ENCODE data around the gene ZNG1A. TPM values are rescaled to one million over a fixed set of nuclear protein-coding genes. Genes with fewer than 3 reads are reported as not detected.
"Not testable (repeated sequence)": the region's sequence is repeated elsewhere in the genome, so short reads cannot be mapped to it uniquely, and the experiment has no call there.

ZNG1A gene
- total RNA-seq, 1 donor from 2014 or later = 33.3 TPM

GRCh38 chr9:87860-88259, 91.0 kb downstream of the ZNG1A start:
- not testable (repeated sequence) for H3K27me3 ChIP-seq (ENCODE audit: control insufficient read depth, insufficient read depth, low read length); DNase-seq (ENCODE audit: low read depth); H3K4me3 ChIP-seq (ENCODE audit: low read depth, low read length); H3K36me3 ChIP-seq (ENCODE audit: control insufficient read depth, insufficient read depth, low read length)

GRCh38 chr9:87105-87504, 91.8 kb downstream of the ZNG1A start:
- H3K4me3 ChIP-seq (ENCODE audit: low read depth, low read length); H3K27me3 ChIP-seq (ENCODE audit: control insufficient read depth, insufficient read depth, low read length); H3K36me3 ChIP-seq (ENCODE audit: control insufficient read depth, insufficient read depth, low read length); DNase-seq (ENCODE audit: low read depth): not testable (repeated sequence)

- not testable (repeated sequence) for H3K36me3 ChIP-seq (ENCODE audit: control insufficient read depth, insufficient read depth, low read length); H3K27me3 ChIP-seq (ENCODE audit: control insufficient read depth, insufficient read depth, low read length); H3K4me3 ChIP-seq (ENCODE audit: low read depth, low read length); DNase-seq (ENCODE audit: low read depth)
Observed at GRCh38 chr9:86697-87096, 92.2 kb downstream of the ZNG1A start.

DNA sequence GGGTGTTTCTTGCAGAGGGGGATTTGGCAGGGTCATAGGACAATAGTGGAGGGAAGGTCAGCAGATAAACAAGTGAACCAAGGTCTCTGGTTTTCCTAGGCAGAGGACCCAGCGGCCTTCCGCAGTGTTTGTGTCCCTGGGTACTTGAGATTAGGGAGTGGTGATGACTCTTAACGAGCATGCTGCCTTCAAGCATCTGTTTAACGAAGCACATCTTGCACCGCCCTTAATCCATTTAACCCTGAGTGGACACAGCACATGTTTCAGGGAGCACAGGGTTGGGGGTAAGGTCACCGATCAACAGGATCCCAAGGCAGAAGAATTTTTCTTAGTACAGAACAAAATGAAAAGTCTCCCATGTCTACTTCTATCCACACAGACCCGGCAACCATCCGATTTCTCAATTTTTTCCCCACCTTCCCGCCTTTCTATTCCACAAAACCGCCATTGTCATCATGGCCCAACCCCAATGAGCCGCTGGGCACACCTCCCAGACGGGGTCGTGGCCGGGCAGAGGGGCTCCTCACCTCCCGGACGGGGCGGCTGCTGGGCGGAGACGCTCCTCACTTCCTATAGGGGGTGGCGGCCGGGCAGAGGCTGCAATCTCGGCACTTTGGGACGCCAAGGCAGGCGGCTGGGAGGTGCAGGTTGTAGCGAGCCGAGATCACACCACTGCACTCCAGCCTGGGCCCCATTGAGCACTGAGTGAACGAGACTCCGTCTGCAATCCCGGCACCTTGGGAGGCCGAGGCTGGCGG, 95.7 kb downstream of the ZNG1A start:
- not testable (repeated sequence) for DNase-seq (ENCODE audit: low read depth); H3K36me3 ChIP-seq (ENCODE audit: control insufficient read depth, insufficient read depth, low read length); H3K4me3 ChIP-seq (ENCODE audit: low read depth, low read length); H3K27me3 ChIP-seq (ENCODE audit: control insufficient read depth, insufficient read depth, low read length)

DNA sequence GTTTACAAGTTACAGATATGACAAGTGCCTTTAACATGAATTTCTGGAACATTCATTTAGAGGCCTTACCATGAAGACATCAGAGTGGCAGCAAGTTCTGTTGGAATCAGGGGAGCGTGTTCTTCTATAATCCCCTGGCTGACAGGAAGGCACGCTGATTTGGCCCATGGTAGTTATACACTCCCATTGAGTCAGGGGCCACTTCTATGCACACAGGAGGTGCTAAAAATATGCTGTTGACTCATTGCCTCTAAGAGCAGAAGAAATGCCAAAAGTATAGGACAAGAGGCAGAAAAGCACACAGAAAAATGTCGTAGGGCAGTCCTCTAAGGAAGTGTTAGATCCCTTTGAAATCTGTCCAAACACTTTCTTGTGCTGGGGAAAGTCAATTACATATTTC, 100.5 kb downstream of the ZNG1A start:
- DNase-seq (ENCODE audit: low read depth); H3K4me3 ChIP-seq (ENCODE audit: low read depth, low read length); H3K27me3 ChIP-seq (ENCODE audit: control insufficient read depth, insufficient read depth, low read length): not testable (repeated sequence)

DNA sequence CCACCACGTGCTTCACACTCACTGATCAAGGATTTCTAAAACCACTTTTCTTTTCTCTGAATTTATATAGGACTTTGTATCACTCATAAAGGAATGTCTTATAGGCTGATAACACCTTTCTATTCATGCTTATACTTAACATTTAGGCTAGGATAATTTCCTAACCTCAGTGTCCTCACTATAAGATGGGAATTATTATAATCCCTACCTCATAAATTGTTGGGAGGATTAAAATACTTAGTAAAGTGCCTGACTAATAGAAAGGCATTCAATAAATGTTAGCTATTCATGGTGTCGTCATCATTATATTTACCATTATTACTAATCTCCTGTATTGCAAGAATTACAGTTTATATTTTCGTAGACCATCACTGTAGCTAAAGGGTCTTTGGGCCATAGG, 102.5 kb downstream of the ZNG1A start:
- H3K4me3 ChIP-seq (ENCODE audit: low read depth, low read length); DNase-seq (ENCODE audit: low read depth); H3K36me3 ChIP-seq (ENCODE audit: control insufficient read depth, insufficient read depth, low read length): not testable (repeated sequence)
- H3K27me3 ChIP-seq (ENCODE audit: control insufficient read depth, insufficient read depth, low read length) = peaks cover 13% of the 10 kb centered on the region

More for the DNA sequence above, 100.5 kb downstream of the ZNG1A start:
- H3K36me3 ChIP-seq (ENCODE audit: control insufficient read depth, insufficient read depth, low read length) = not testable (repeated sequence)

GRCh38 chr9:73900-74525, 104.8 kb downstream of the ZNG1A start:
- DNase-seq (ENCODE audit: low read depth); H3K4me3 ChIP-seq (ENCODE audit: low read depth, low read length); H3K36me3 ChIP-seq (ENCODE audit: control insufficient read depth, insufficient read depth, low read length): not testable (repeated sequence)
- H3K27me3 ChIP-seq (ENCODE audit: control insufficient read depth, insufficient read depth, low read length) = peaks cover 13% of the 10 kb centered on the region

- H3K4me3 ChIP-seq (ENCODE audit: low read depth, low read length) = peak overlapping the region; percentile 15
- not testable (repeated sequence) for DNase-seq (ENCODE audit: low read depth)
Observed at GRCh38 chr9:73076-73899, 105.6 kb downstream of the ZNG1A start.

More at GRCh38 chr9:73076-73899, 105.6 kb downstream of the ZNG1A start:
- H3K27me3 ChIP-seq (ENCODE audit: control insufficient read depth, insufficient read depth, low read length) = peaks cover 13% of the 10 kb centered on the region
- not testable (repeated sequence) for H3K36me3 ChIP-seq (ENCODE audit: control insufficient read depth, insufficient read depth, low read length)

Other genes starting within 250 kb of the ZNG1A start
- gene WASHC1, start 149.6 kb downstream of the ZNG1A start, total RNA-seq = 5.5 and 6.7 TPM in 2 replicates
- gene FOXD4, start 60.6 kb downstream of the ZNG1A start, total RNA-seq = 0.13 and 0.34 TPM in 2 replicates
- 2.6 and 3.8 TPM in 2 replicates for gene DOCK8, start 35.8 kb upstream of the ZNG1A start, total RNA-seq

Measured in kidney epithelial cell (primary cell).